ENCODE data around the gene TMEM208. TPM values are rescaled to one million over a fixed set of nuclear protein-coding genes. Genes with fewer than 3 reads are reported as not detected.

Gene TMEM208
- total and polyA plus RNA-seq, 2 of the 13 experiments (the other 11 are each of a cell fraction or from before 2014, with no cell fraction given): 58.8 to 72.9 TPM

GRCh38 chr16:67184995-67185650 lies 41.8 kb upstream of the TMEM208 start (continued):
- TF ChIP-seq KLF16 (CRISPR knock-in tag; IDR thresholded peaks at IDR 0.05) (peak; percentile 86 to 99; a peak in 3 of 4 replicates), THRA (CRISPR knock-in tag; IDR thresholded peaks at IDR 0.05; ENCODE audit: borderline replicate concordance) (peak; percentile 92), THAP8 (CRISPR knock-in tag; IDR thresholded peaks at IDR 0.05; ENCODE audit: borderline replicate concordance) (no peak), ZNF180 (CRISPR knock-in tag; IDR thresholded peaks at IDR 0.05; ENCODE audit: borderline replicate concordance, low read depth) (peak; percentile 83; the same call in 1 of the 2 replicates), CTCF (CRISPR knock-in tag; IDR thresholded peaks at IDR 0.05) (peak; percentile 99), ZNF275 (CRISPR knock-in tag; IDR thresholded peaks at IDR 0.05; ENCODE audit: borderline replicate concordance) (peak; percentile 78; the same call in 1 of the 2 replicates), ZNF577 (CRISPR knock-in tag; IDR thresholded peaks at IDR 0.05; ENCODE audit: borderline replicate concordance, low read depth) (no peak), FOXC1 (CRISPR knock-in tag; IDR thresholded peaks at IDR 0.05; ENCODE audit: borderline replicate concordance) (peak; percentile 87; the same call in 1 of the 2 replicates), ZNF432 (CRISPR knock-in tag; IDR thresholded peaks at IDR 0.05; ENCODE audit: borderline replicate concordance) (no peak), HCFC1 (IDR thresholded peaks at IDR 0.05; ENCODE audit: low read depth, low read length) (no peak), DDIT3 (CRISPR knock-in tag; IDR thresholded peaks at IDR 0.05) (no peak), ZBTB7A (CRISPR knock-in tag; IDR thresholded peaks at IDR 0.05) (peak; percentile 91), ZNF414 (CRISPR knock-in tag; IDR thresholded peaks at IDR 0.05) (0 out of 2 replicates have a peak, but pooled peaks have one; percentile 73), HMGXB3 (CRISPR knock-in tag; IDR thresholded peaks at IDR 0.05; ENCODE audit: borderline replicate concordance) (peak; percentile 90), HNRNPK (IDR thresholded peaks at IDR 0.05; ENCODE audit: low read depth, low read length, poor library complexity, severe bottlenecking) (no peak), PCBP1 (IDR thresholded peaks at IDR 0.05; ENCODE audit: borderline replicate concordance, low read depth, low read length) (no peak), TCF7 (IDR thresholded peaks at IDR 0.05; ENCODE audit: low read depth) (no peak)

All from HepG2 (cell line).